Muscle layer of duodenum (tissue), 2 donors: ENCODE data around the gene RAB17.

ENCODE experiments used
- H3K27ac ChIP-seq: one replicate; pipeline ENCODE4 v1.7.0; 2013; ENCODE audit warnings: mild to moderate bottlenecking, low read length
- H3K27me3 ChIP-seq: one replicate; pipeline ENCODE4 v1.7.0; 2013; ENCODE audit warnings: low read depth, mild to moderate bottlenecking, control low read depth, low read length
- H3K36me3 ChIP-seq, 2 donors: one replicate each; pipeline ENCODE4 v1.7.0; 2013; ENCODE audit warnings: low read length in 2 of 2, control low read depth in 1 of 2, mild to moderate bottlenecking in 1 of 2; ENCODE audit not compliant: insufficient read depth in 2 of 2, control insufficient read depth in 1 of 2
- H3K4me1 ChIP-seq, 2 donors: one replicate each; pipeline ENCODE4 v1.7.0; 2013; ENCODE audit warnings: low read length in 2 of 2, mild to moderate bottlenecking in 2 of 2, control low read depth in 1 of 2, moderate library complexity in 1 of 2; ENCODE audit not compliant: insufficient read depth in 2 of 2, control insufficient read depth in 1 of 2
- H3K4me3 ChIP-seq, 2 donors: one replicate each; pipeline ENCODE4 v1.7.0; 2013; ENCODE audit warnings: low read length in 2 of 2, low read depth in 1 of 2, mild to moderate bottlenecking in 1 of 2
- H3K9me3 ChIP-seq, 2 donors: one replicate each; pipeline ENCODE4 v1.7.0; 2013; ENCODE audit warnings: low read length in 2 of 2, control low read depth in 1 of 2, mild to moderate bottlenecking in 1 of 2; ENCODE audit not compliant: control insufficient read depth in 1 of 2
- donor health status: healthy.

The RAB17 gene

DNA sequence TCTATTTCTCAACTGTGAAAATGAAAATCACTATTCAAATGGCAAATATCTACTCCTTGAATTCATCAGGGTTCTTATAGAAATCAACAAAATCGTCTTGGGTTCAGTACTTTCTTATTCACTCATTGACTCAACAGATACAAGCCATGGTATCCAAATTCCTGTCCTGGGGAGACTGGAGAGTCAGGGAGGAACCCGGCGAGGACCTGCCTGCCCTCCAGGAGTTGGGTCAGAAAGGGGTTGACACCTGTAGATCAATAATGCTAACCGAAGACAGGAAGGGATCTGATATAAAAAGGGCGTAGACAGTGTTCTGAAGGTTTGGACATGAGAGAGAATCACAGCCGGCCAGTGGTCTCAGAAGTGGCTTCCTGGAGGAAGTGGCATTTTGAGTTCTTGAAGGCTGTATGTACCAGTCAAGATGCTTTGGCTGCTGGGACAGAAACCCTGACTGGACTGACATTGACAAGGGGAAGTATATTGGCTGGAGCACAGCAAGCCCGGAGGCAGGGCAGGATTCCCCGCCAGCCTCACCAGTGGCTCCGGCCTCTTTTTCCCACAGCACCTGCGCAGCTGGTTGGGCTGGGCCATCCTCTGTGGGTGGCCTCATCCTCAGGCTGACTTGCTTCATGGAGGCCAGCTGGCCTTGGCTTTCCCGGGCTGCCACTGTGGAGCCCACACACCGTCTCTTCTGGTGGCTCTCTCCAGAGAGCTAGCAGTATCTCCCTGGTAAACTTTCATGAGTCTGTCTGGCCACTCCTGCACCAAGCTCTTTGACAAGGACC is 39.9 kb upstream of the RAB17 start:
- no peaks in the 10 kb centered on the region for H3K36me3 ChIP-seq

DNA sequence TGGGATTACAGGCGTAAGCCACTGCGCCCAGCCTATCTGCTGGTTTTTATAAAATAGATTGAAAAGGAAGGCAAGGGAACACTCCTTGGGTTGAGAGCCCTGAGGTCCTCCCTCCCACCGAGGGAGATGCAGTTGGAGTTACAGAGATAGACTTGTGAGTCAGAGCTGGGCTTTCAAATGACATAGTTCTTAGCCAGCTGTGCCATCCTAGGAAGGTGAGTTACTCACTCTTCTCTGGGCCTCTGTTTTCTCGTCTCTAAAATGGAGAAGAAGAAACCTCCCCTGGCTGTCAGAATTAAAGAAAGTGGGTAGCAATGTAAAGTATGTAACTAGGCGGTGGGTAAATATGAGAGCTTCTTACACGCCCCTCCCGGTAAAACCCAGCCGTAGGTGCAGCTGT is 39.2 kb upstream of the RAB17 start:
- Histone ChIP-seq H3K27me3 (no peaks in the 10 kb centered on the region), H3K36me3 (no peaks in the 10 kb centered on the region), H3K4me3 (no peak overlapping the region), H3K4me1 (peaks cover 0 to 28% of the 10 kb centered on the region in 2 donors), H3K27ac (no peak overlapping the region), H3K9me3 (no peaks in the 10 kb centered on the region)

More for the DNA sequence above, 39.9 kb upstream of the RAB17 start:
- no peaks in the 10 kb centered on the region for H3K9me3 ChIP-seq
- no peaks in the 10 kb centered on the region for H3K27me3 ChIP-seq
- peaks cover 0 to 28% of the 10 kb centered on the region in 2 donors for H3K4me1 ChIP-seq
- no peak overlapping the region for H3K27ac ChIP-seq
- H3K4me3 ChIP-seq: no peak overlapping the region

DNA sequence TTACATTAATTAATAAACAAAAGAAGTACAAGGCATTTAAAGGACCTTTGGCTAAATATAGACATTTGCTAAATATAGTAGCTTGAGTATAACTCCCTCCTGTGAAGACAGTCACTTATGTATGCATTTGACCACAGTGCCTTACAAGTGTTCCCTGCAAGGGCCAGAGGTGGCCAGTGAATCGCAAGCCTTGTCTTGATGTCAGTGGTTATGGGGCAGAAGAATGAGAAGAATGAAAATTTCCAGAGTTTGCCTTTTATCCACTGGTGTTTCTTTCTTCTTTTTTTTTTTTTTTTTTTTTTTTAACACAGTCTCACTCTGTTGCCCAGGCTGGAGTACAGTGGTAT is 38.6 kb upstream of the RAB17 start:
- no peak overlapping the region for H3K4me3 ChIP-seq

DNA sequence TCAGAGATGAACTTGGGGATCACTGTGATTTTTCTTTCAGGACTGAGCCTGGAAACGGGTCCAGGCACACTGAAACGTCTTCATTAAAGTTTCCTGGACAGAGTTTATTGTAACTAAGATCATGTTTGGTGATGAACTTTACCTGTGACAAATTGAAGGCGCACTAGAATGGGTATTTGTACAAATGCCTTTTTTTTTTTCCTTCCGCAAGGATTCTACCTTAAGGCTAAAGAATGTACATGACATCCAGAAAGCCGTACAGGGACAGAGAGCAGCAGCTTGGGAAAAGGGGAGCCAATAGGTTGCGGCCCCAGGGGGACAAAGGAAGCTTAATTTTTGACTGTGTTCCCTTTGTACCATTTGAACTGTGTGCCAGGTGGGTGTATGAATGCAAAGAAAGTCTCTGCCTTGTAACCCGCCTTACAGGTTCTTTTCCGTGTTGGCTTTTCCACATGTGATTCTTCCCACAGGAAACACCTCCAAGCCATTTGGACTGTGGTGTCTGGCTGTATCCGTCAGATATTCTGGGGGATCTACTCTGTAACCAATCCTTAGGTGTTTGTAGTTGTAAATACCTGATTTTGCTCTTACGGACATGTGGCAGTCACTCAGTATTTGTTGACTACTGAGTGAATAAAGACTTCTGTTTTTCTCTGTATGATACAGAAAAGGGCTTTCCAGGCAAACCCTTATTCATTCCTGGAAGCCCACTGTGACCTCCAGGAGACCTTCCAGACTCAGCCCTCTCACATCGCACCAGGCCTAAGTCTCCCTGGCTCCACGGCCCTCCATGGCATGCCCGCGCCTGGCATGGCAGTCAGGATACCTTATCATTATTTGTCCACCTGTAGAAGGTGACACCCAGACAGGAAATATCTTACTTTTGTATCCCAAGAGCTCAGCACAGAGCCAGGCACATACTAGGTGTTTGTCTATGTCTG is 38.0 kb upstream of the RAB17 start:
- Histone ChIP-seq H3K4me3 (peak overlapping the region; percentile 53 to 60), H3K27ac (no peak overlapping the region), H3K4me1 (peaks cover 0 to 28% of the 10 kb centered on the region in 2 donors), H3K36me3 (no peaks in the 10 kb centered on the region), H3K27me3 (no peaks in the 10 kb centered on the region), H3K9me3 (no peaks in the 10 kb centered on the region)

More for the DNA sequence above, 38.6 kb upstream of the RAB17 start:
- H3K9me3 ChIP-seq: no peaks in the 10 kb centered on the region
- H3K4me1 ChIP-seq: peaks cover 0 to 28% of the 10 kb centered on the region in 2 donors
- H3K27me3 ChIP-seq: no peaks in the 10 kb centered on the region
- no peaks in the 10 kb centered on the region for H3K36me3 ChIP-seq
- no peak overlapping the region for H3K27ac ChIP-seq

DNA sequence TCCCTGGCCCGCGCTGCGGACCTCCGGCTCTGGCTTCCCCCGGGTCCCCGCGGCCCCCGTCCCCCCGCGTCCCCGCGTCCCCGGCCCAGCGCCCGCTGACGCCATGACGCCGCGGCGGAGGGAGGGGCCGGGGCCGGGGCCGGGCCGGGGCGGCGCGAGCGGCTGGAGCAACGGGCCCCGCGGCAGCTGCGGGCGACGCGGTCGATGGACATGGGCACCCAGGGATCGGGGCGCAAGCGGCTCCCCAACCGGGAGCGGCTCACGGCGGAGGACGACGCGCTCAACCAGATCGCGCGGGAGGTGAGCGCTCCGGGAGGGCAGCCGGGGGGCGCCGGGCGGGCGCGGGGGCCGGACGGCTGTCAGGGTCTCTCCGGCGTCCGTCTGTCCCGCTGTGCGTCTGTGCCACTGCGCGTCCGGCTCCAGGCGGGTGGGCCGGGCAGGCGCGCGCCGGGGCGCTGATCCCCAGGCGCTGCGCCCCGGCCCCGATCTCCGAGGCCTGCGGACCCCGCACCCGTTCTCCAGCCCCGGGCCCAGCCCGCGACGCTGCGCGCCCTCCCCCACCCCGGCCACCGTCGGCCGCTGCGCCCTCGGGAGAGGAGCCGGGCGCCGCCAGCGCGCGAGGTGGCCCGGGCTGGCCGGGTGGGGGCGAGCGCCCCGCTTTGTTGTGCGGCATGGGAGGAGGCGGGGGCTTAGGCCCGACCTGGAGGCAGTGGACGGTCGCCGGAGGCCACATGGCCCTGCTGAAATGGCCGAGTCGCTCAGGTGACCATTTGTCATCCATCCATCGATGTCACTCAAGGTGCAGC is 37.1 kb upstream of the RAB17 start, which contains the start of gene LRRFIP1:
TSS of gene LRRFIP1 (plus strand) at position 147 of the 806 bp plus-strand sequence. CDS start at position 205, 58 bp downstream.
- no peaks in the 10 kb centered on the region for H3K27me3 ChIP-seq
- peak within 1 kb of the TSS; percentile 53 to 60 for H3K4me3 ChIP-seq

DNA sequence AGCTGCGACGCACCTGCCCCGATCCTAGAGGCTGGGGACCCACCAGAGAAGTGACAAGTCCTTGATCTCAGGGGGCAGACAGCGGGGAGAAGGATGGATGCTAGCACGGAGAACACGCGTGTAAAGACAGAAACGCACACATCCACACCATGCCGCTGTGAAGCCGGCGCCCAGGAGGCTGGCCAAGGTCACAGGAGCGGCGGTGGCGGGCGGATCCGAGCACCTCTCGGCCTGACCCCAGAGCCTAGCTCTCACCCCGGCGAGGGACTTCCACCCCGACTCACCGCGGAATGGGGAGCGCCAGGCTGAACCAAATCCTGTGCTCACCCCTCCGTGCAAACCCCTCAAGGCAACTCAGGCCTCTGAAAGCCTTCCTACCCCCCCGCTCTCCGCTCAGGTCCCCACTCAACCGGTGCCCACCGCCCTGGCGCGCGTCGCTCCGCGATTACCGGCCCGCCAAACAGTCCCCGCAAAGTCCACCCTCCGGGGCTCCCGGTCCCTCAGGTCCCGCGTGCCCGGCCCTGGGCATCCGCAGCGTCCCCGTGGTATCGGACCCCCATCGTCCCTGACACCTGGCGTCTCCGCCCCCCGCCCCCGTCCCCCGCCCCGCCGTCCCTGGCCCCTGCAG is 36.4 kb upstream of the RAB17 start:
- no peaks in the 10 kb centered on the region for H3K27me3 ChIP-seq
- H3K4me1 ChIP-seq: peaks cover 0 to 19% of the 10 kb centered on the region in 2 donors
- H3K36me3 ChIP-seq: no peaks in the 10 kb centered on the region
- peak overlapping the region in 1 of 2 donors; percentile 25 for H3K4me3 ChIP-seq
- no peaks in the 10 kb centered on the region for H3K9me3 ChIP-seq
- H3K27ac ChIP-seq: no peak overlapping the region

More for the DNA sequence above, 37.1 kb upstream of the RAB17 start, which contains the start of gene LRRFIP1:
- Histone ChIP-seq H3K9me3 (no peaks in the 10 kb centered on the region), H3K36me3 (no peaks in the 10 kb centered on the region), H3K27ac (no peak within 1 kb of the TSS), H3K4me1 (peaks cover 0 to 23% of the 10 kb centered on the region in 2 donors)

DNA sequence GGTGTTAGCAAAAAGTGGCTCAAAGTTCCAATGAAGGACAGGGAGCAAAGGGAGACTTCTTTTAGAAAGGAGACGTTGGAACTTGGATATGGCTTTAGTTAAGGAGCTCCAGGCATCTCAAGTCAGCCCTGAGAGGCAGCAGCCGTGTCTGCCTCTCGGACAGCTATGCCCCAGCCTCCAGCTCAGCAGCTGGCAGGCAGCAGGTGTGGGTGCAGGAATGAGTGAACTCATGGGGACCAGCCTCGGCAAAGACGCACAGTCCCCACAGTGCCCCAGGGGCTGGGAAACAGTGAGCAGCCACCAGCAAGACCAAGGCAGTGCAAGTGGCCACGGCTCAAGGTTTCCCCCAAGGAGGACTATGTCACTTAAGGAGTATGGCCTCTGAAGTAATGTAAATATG is 35.2 kb upstream of the RAB17 start:
- Histone ChIP-seq H3K36me3 (no peaks in the 10 kb centered on the region), H3K9me3 (no peaks in the 10 kb centered on the region), H3K27me3 (no peaks in the 10 kb centered on the region), H3K27ac (no peak overlapping the region), H3K4me3 (no peak overlapping the region), H3K4me1 (peaks cover 0 to 13% of the 10 kb centered on the region in 2 donors)

DNA sequence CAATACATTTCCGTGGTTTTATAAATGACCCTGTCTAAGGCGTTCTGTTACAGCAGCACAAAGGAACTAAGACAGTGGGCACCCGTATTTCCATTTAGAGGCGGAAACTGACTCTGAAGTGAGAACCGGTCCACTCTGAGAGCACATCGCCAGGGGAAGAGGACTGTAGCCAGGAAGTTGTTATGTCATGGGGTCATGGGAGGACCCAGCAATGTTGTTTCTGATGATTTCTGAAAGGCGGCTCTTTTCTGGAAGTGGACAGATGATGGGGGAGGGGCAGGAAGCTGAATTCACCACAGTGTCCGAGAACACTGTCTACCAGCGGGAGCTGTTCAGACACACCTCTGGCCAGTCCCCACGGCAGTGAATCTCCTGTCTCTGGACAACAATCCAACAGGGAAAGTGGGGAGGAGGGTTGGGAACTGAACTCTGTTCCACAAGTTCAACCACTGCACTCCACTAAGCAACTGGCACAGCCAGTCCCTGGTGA is 34.7 kb upstream of the RAB17 start:
- Histone ChIP-seq H3K36me3 (no peaks in the 10 kb centered on the region), H3K27ac (no peak overlapping the region), H3K4me1 (peaks cover 0 to 12% of the 10 kb centered on the region in 2 donors), H3K9me3 (no peaks in the 10 kb centered on the region), H3K4me3 (no peak overlapping the region), H3K27me3 (no peaks in the 10 kb centered on the region)

DNA sequence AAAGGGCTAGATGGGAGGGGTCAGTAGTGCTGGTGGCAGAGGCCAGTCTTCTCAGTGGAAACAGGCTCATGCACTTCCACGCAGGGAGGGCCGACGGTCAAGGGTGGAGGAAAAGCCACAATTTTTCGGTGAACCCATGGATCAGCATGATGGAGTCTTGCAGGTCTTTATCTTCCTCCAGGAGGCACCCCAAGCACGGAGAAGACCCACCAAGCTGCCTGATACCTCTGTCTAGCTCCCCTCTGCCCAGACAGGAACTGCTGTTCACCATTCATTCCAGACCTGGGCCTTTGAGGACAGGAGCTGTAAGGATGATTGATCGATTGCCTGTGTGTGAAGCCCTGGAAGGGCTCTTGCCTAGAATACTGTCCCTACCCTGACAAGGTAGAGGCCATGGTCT is 34.0 kb upstream of the RAB17 start:
- Histone ChIP-seq H3K36me3 (no peaks in the 10 kb centered on the region), H3K4me3 (no peak overlapping the region), H3K4me1 (peaks cover 0 to 12% of the 10 kb centered on the region in 2 donors), H3K27ac (no peak overlapping the region), H3K27me3 (no peaks in the 10 kb centered on the region), H3K9me3 (no peaks in the 10 kb centered on the region)
